ENCODE data around the gene ACSL4.

DNA sequence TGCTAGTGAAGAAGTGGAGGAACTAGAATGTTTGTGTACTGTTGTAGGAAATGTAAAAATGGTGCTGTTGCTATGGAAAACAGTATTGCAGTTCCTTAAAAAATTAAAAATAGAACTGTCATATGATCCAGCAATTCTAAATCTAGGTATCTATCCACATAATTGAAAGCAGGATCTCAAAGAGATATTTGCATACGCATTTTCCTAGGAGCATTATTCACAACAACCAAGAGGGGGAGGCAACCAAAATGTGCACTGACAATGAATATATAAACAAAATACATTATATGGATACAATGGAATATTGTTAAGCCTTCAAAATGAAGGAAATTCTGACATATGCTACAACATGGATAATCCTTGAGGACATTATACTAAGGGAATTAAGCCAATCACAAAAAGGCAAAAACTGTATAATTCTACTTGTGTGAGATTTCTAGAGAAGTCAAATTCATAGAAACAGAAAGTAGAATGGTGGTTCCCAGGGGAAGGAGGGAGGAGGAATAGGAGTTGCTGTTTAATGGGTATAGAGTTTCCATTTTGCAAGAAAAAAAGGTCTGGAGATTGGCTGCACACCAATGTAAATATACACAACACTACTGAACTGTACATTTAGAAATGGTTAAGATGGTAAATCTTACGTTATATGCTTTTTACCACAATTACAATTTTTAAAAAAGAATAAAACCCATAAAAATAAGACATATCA is 72.5 kb downstream of the ACSL4 start:
- TF ChIP-seq, protein P1, sequence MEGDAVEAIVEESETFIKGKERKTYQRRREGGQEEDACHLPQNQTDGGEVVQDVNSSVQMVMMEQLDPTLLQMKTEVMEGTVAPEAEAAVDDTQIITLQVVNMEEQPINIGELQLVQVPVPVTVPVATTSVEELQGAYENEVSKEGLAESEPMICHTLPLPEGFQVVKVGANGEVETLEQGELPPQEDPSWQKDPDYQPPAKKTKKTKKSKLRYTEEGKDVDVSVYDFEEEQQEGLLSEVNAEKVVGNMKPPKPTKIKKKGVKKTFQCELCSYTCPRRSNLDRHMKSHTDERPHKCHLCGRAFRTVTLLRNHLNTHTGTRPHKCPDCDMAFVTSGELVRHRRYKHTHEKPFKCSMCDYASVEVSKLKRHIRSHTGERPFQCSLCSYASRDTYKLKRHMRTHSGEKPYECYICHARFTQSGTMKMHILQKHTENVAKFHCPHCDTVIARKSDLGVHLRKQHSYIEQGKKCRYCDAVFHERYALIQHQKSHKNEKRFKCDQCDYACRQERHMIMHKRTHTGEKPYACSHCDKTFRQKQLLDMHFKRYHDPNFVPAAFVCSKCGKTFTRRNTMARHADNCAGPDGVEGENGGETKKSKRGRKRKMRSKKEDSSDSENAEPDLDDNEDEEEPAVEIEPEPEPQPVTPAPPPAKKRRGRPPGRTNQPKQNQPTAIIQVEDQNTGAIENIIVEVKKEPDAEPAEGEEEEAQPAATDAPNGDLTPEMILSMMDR (IDR thresholded peaks at IDR 0.05) = no peak
- TF ChIP-seq POLR2AphosphoS5 (IDR thresholded peaks at IDR 0.05; ENCODE audit: insufficient read depth in 1 of 2, low read depth in 1 of 2) (no peak), POLR2A (IDR thresholded peaks at IDR 0.05) (no peak)

Measured in vagina (tissue), 2 donors.